Measurements from ENCODE around the gene CDCA7L.

CDCA7L gene

GRCh38 chr7:21926448-21926847 is 19.3 kb downstream of the CDCA7L start:
- TF ChIP-seq CTCF (IDR thresholded peaks at IDR 0.05; ENCODE audit: insufficient read depth, low read length, missing control alignments): no peak
- POLR2A ChIA-PET: interaction anchor here (0.6 kb wide), 1 partner anchor 30 kb away, joined by 3 read pairs; no protein-coding TSS in a partner anchor
- CTCF ChIA-PET: no interaction called here
- no peak overlapping the region for H3K4me3 ChIP-seq (ENCODE audit: low read depth, low read length)
- no peak for DNase-seq (ENCODE audit: low read depth, low spot score)

- TF ChIP-seq CTCF (IDR thresholded peaks at IDR 0.05; ENCODE audit: insufficient read depth, low read length, missing control alignments): no peak
- ChIA-PET CTCF (no interaction called here), POLR2A (interaction anchor here (1.2 kb wide), 1 partner anchor 20 kb away, joined by 5 read pairs; no protein-coding TSS in a partner anchor)
- no peak for DNase-seq (ENCODE audit: low read depth, low spot score)
- no peak overlapping the region for H3K4me3 ChIP-seq (ENCODE audit: low read depth, low read length)
Measured at GRCh38 chr7:21923658-21924057, 22.0 kb downstream of the CDCA7L start.

- POLR2A ChIA-PET: no interaction called here
- CTCF ChIA-PET: interaction anchor here (1.9 kb wide), 1 partner anchor 18 kb away, joined by 4 read pairs; no protein-coding TSS in a partner anchor
- no peak overlapping the region for H3K4me3 ChIP-seq (ENCODE audit: low read depth, low read length)
- no peak for TF ChIP-seq CTCF (IDR thresholded peaks at IDR 0.05; ENCODE audit: insufficient read depth, low read length, missing control alignments)
- no peak for DNase-seq (ENCODE audit: low read depth, low spot score)
Measured at GRCh38 chr7:21922605-21923004, 23.1 kb downstream of the CDCA7L start.

GRCh38 chr7:21920936-21921335 is 24.8 kb downstream of the CDCA7L start:
- CTCF ChIA-PET: interaction anchor here (1.9 kb wide), 1 partner anchor 20 kb away, joined by 4 read pairs; no protein-coding TSS in a partner anchor
- TF ChIP-seq CTCF (IDR thresholded peaks at IDR 0.05; ENCODE audit: insufficient read depth, low read length, missing control alignments): no peak
- POLR2A ChIA-PET: no interaction called here
- DNase-seq (ENCODE audit: low read depth, low spot score): no peak
- no peak overlapping the region for H3K4me3 ChIP-seq (ENCODE audit: low read depth, low read length)

GRCh38 chr7:21918216-21918615 is 27.5 kb downstream of the CDCA7L start:
- TF ChIP-seq CTCF (IDR thresholded peaks at IDR 0.05; ENCODE audit: insufficient read depth, low read length, missing control alignments): no peak
- POLR2A ChIA-PET: no interaction called here
- CTCF ChIA-PET: no interaction called here
- no peak for DNase-seq (ENCODE audit: low read depth, low spot score)
- no peak overlapping the region for H3K4me3 ChIP-seq (ENCODE audit: low read depth, low read length)

GRCh38 chr7:21916629-21917028 is 29.1 kb downstream of the CDCA7L start:
- ChIA-PET CTCF (no interaction called here), POLR2A (no interaction called here)
- no peak for TF ChIP-seq CTCF (IDR thresholded peaks at IDR 0.05; ENCODE audit: insufficient read depth, low read length, missing control alignments)
- H3K4me3 ChIP-seq (ENCODE audit: low read depth, low read length): no peak overlapping the region
- DNase-seq (ENCODE audit: low read depth, low spot score): no peak
